HepG2 (cell line): ENCODE data around the gene HYAL2. TPM values are rescaled to one million over a fixed set of nuclear protein-coding genes. Genes with fewer than 3 reads are reported as not detected.

ENCODE experiments used
- KDM3A ChIP-seq: IDR thresholded peaks from 2 replicates; pipeline ENCODE4 v1.6.1; 2018; ENCODE audit warnings: low read depth, missing compliant biosample characterization
- MAFK ChIP-seq, 2 experiments: IDR thresholded peaks in 1 of 2; conservative IDR thresholded peaks in 1 of 2; 2 replicates each; pipeline ENCODE4 v1.6.1; 2011; ENCODE audit warnings: improper control_type of control experiment in 2 of 2, low read length in 2 of 2
- MXI1 ChIP-seq: IDR thresholded peaks from 3 replicates; pipeline ENCODE4 v1.6.1; 2012; ENCODE audit warnings: low read depth, low read length, inconsistent platforms, borderline replicate concordance
- REXO4 ChIP-seq: sonication (generic); formaldehyde crosslinking; IDR thresholded peaks from 2 replicates; pipeline ENCODE4 v1.8.0; 2022; ENCODE audit warnings: missing genetic modification reagents, mild to moderate bottlenecking, borderline replicate concordance
- ZFYVE20 ChIP-seq: sonication (generic); formaldehyde crosslinking; IDR thresholded peaks from 2 replicates; pipeline ENCODE4 v1.8.0; 2023; ENCODE audit warnings: low read depth, mild to moderate bottlenecking, moderate library complexity, missing genetic modification reagents, borderline replicate concordance
- ZSCAN20 ChIP-seq: sonication (generic); formaldehyde crosslinking; IDR thresholded peaks from 2 replicates; pipeline ENCODE4 v1.4.0; 2020; ENCODE audit warnings: missing genetic modification reagents, mild to moderate bottlenecking, borderline replicate concordance
- ZSCAN29 ChIP-seq: sonication (generic); formaldehyde crosslinking; conservative IDR thresholded peaks from 2 replicates; pipeline ENCODE4 v1.4.0; 2020; ENCODE audit warnings: mild to moderate bottlenecking, missing genetic modification reagents
- polyA plus RNA-seq, 8 experiments: library from polyadenylated mRNA; depleted of rRNA in 3 of 8; stranded (reverse) in 7 of 8; unstranded in 1 of 8; fragments of >200 nt; fragmentation: Illumina TruSeq in 4 of 8; extraction: Trizol in 4 of 8; gene quantifications; 2 replicates each; pipeline versions ENCODE4 v1.2.1 to v1.2.3, GENCODE V29; 2011 to 2016; ENCODE audit warnings: low read depth in 4 of 8, missing spikeins in 1 of 8, mixed read lengths in 1 of 8; ENCODE audit not compliant: insufficient read depth in 1 of 8
- total RNA-seq, 5 experiments: library from RNA; depleted of rRNA; stranded (reverse); fragments of >200 nt; fragmentation: Illumina TruSeq; extraction: Trizol; gene quantifications; 2 replicates each; pipeline ENCODE4 v1.2.3, GENCODE V29; 2016; ENCODE audit warnings: low read depth in 1 of 5
- TF ChIP-seq, protein P1 (sequence below): sonication (generic); formaldehyde crosslinking; IDR thresholded peaks from 2 replicates; pipeline ENCODE4 v1.4.0; 2020; ENCODE audit warnings: mild to moderate bottlenecking, low read depth, missing genetic modification reagents
- TF ChIP-seq, protein P2 (sequence below): sonication (generic); formaldehyde crosslinking; IDR thresholded peaks from 2 replicates; pipeline ENCODE4 v1.4.0; 2020; ENCODE audit warnings: missing genetic modification reagents, borderline replicate concordance
- TF ChIP-seq, protein P3 (sequence below): sonication (generic); formaldehyde crosslinking; IDR thresholded peaks from 2 replicates; pipeline ENCODE4 v1.5.1; 2020; ENCODE audit warnings: mild to moderate bottlenecking, missing genetic modification reagents, moderate library complexity
- TF ChIP-seq, protein P4 (sequence below): IDR thresholded peaks from 2 replicates; pipeline ENCODE4 v1.6.1; 2012; ENCODE audit warnings: low read depth, low read length, improper control_type of control experiment
- TF ChIP-seq, protein P5 (sequence below): sonication (generic); formaldehyde crosslinking; IDR thresholded peaks from 2 replicates; pipeline ENCODE4 v1.5.0; 2020; ENCODE audit warnings: missing genetic modification reagents, mild to moderate bottlenecking, borderline replicate concordance
- TF ChIP-seq, protein P6 (sequence below): sonication (generic); formaldehyde crosslinking; IDR thresholded peaks from 2 replicates; pipeline ENCODE4 v1.5.0; 2020; ENCODE audit warnings: mild to moderate bottlenecking, low read depth, missing genetic modification reagents, borderline replicate concordance

The HYAL2 gene
- total and polyA plus RNA-seq, 2 of the 13 experiments (the other 11 are each of a cell fraction or from before 2014, with no cell fraction given) = 76.2 to 102 TPM

DNA sequence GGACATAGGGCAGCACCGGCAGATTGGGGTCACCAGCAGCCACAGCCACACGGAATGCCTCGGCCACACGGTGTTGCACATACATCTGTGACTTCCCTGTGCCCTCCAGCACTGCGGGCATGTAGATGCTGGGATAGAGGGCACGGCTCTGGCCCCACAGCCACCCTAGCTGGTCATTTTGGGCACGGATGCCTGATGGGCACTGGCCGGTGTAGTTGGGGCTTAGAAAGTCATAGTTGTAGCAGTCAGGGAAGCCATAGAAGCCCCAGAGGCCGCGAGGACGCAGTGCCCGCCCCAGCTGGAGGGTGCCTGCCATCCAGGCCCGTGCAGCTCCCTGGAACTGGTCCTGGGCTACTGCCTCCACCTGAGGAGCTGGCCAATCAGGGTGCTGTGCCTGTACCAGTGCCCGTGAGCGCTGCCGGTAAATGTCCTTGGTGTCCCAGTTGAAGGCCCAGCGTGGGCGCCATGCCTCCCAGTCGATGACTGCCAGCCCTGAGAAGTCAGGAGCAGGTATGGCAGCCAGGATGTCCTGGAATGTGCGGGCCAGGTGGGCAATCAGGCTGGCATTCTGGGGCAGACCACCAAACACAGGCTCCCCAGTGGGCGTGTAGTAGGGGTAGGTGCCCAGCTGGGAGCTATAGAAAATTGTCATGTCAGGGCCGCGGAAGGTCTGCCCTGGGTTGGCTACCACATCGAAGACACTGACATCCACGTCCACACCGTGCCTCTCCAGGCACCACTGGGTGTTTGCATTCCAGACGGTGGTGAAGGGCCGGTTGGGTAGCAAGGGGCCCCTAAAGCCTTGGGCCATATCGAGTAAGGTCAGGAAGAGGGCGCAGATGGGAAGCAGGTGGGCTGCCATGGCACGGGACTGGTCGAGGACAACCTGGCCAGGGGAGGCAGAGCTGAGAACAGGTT is 20.2 kb downstream of the HYAL2 start (continued):
- TF ChIP-seq, protein P1, sequence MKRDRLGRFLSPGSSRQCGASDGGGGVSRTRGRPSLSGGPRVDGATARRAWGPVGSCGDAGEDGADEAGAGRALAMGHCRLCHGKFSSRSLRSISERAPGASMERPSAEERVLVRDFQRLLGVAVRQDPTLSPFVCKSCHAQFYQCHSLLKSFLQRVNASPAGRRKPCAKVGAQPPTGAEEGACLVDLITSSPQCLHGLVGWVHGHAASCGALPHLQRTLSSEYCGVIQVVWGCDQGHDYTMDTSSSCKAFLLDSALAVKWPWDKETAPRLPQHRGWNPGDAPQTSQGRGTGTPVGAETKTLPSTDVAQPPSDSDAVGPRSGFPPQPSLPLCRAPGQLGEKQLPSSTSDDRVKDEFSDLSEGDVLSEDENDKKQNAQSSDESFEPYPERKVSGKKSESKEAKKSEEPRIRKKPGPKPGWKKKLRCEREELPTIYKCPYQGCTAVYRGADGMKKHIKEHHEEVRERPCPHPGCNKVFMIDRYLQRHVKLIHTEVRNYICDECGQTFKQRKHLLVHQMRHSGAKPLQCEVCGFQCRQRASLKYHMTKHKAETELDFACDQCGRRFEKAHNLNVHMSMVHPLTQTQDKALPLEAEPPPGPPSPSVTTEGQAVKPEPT (CRISPR knock-in tag) = no peak
- TF ChIP-seq, protein P2, sequence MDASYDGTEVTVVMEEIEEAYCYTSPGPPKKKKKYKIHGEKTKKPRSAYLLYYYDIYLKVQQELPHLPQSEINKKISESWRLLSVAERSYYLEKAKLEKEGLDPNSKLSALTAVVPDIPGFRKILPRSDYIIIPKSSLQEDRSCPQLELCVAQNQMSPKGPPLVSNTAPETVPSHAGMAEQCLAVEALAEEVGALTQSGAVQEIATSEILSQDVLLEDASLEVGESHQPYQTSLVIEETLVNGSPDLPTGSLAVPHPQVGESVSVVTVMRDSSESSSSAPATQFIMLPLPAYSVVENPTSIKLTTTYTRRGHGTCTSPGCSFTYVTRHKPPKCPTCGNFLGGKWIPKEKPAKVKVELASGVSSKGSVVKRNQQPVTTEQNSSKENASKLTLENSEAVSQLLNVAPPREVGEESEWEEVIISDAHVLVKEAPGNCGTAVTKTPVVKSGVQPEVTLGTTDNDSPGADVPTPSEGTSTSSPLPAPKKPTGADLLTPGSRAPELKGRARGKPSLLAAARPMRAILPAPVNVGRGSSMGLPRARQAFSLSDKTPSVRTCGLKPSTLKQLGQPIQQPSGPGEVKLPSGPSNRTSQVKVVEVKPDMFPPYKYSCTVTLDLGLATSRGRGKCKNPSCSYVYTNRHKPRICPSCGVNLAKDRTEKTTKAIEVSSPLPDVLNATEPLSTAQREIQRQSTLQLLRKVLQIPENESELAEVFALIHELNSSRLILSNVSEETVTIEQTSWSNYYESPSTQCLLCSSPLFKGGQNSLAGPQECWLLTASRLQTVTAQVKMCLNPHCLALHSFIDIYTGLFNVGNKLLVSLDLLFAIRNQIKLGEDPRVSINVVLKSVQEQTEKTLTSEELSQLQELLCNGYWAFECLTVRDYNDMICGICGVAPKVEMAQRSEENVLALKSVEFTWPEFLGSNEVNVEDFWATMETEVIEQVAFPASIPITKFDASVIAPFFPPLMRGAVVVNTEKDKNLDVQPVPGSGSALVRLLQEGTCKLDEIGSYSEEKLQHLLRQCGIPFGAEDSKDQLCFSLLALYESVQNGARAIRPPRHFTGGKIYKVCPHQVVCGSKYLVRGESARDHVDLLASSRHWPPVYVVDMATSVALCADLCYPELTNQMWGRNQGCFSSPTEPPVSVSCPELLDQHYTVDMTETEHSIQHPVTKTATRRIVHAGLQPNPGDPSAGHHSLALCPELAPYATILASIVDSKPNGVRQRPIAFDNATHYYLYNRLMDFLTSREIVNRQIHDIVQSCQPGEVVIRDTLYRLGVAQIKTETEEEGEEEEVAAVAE = no peak
- TF ChIP-seq KDM3A (CRISPR knock-in tag) (no peak), ZFYVE20 (CRISPR knock-in tag) (0 out of 2 replicates have a peak, but pooled peaks have one; percentile 66), MAFK (conservative IDR thresholded peaks at IDR 0.05 in 1 of 2, IDR thresholded peaks at IDR 0.05 in 1 of 2; ENCODE audit: low read length in 2 of 2) (no peak), REXO4 (CRISPR knock-in tag) (no peak), MXI1 (no peak), ZSCAN29 (CRISPR knock-in tag) (no peak), ZSCAN20 (no peak)
- TF ChIP-seq, protein P3, sequence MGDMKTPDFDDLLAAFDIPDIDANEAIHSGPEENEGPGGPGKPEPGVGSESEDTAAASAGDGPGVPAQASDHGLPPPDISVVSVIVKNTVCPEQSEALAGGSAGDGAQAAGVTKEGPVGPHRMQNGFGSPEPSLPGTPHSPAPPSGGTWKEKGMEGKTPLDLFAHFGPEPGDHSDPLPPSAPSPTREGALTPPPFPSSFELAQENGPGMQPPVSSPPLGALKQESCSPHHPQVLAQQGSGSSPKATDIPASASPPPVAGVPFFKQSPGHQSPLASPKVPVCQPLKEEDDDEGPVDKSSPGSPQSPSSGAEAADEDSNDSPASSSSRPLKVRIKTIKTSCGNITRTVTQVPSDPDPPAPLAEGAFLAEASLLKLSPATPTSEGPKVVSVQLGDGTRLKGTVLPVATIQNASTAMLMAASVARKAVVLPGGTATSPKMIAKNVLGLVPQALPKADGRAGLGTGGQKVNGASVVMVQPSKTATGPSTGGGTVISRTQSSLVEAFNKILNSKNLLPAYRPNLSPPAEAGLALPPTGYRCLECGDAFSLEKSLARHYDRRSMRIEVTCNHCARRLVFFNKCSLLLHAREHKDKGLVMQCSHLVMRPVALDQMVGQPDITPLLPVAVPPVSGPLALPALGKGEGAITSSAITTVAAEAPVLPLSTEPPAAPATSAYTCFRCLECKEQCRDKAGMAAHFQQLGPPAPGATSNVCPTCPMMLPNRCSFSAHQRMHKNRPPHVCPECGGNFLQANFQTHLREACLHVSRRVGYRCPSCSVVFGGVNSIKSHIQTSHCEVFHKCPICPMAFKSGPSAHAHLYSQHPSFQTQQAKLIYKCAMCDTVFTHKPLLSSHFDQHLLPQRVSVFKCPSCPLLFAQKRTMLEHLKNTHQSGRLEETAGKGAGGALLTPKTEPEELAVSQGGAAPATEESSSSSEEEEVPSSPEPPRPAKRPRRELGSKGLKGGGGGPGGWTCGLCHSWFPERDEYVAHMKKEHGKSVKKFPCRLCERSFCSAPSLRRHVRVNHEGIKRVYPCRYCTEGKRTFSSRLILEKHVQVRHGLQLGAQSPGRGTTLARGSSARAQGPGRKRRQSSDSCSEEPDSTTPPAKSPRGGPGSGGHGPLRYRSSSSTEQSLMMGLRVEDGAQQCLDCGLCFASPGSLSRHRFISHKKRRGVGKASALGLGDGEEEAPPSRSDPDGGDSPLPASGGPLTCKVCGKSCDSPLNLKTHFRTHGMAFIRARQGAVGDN (CRISPR knock-in tag) = no peak
- TF ChIP-seq, protein P4, sequence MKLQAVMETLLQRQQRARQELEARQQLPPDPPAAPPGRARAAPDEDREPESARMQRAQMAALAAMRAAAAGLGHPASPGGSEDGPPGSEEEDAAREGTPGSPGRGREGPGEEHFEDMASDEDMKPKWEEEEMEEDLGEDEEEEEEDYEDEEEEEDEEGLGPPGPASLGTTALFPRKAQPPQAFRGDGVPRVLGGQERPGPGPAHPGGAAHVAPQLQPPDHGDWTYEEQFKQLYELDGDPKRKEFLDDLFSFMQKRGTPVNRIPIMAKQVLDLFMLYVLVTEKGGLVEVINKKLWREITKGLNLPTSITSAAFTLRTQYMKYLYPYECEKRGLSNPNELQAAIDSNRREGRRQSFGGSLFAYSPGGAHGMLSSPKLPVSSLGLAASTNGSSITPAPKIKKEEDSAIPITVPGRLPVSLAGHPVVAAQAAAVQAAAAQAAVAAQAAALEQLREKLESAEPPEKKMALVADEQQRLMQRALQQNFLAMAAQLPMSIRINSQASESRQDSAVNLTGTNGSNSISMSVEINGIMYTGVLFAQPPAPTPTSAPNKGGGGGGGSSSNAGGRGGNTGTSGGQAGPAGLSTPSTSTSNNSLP = no peak
- TF ChIP-seq, protein P5, sequence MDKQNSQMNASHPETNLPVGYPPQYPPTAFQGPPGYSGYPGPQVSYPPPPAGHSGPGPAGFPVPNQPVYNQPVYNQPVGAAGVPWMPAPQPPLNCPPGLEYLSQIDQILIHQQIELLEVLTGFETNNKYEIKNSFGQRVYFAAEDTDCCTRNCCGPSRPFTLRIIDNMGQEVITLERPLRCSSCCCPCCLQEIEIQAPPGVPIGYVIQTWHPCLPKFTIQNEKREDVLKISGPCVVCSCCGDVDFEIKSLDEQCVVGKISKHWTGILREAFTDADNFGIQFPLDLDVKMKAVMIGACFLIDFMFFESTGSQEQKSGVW (CRISPR knock-in tag) = no peak
- TF ChIP-seq, protein P6, sequence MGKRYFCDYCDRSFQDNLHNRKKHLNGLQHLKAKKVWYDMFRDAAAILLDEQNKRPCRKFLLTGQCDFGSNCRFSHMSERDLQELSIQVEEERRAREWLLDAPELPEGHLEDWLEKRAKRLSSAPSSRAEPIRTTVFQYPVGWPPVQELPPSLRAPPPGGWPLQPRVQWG = no peak
